ENCODE data around the gene ID1.
A peak's percentile ranks its signal among the peaks of the same experiment; 100 is the strongest.

The ID1 gene

GRCh38 chr20:31597481-31597855, 7.6 kb upstream of the ID1 start:
- ATAC-seq: no peak

GRCh38 chr20:31602431-31602778, 2.7 kb upstream of the ID1 start:
- TF ChIP-seq GLIS3 (CRISPR knock-in tag; IDR thresholded peaks at IDR 0.05): no peak
- TF ChIP-seq ESRRG (CRISPR knock-in tag; IDR thresholded peaks at IDR 0.05): no peak
- ATAC-seq: no peak

More at GRCh38 chr20:31597481-31597855, 7.6 kb upstream of the ID1 start:
- TF ChIP-seq CSRNP3 (CRISPR knock-in tag; IDR thresholded peaks at IDR 0.05) (no peak), TOX (CRISPR knock-in tag; IDR thresholded peaks at IDR 0.05; ENCODE audit: borderline replicate concordance) (no peak), TCF4 (CRISPR knock-in tag; IDR thresholded peaks at IDR 0.05; ENCODE audit: borderline replicate concordance) (no peak), ZFP30 (CRISPR knock-in tag; IDR thresholded peaks at IDR 0.05) (no peak), ARNTL (CRISPR knock-in tag; IDR thresholded peaks at IDR 0.05; ENCODE audit: borderline replicate concordance, low read depth) (no peak), PPARA (CRISPR knock-in tag; IDR thresholded peaks at IDR 0.05; ENCODE audit: borderline replicate concordance) (no peak), ISL1 (CRISPR knock-in tag; IDR thresholded peaks at IDR 0.05) (no peak), TSHZ2 (CRISPR knock-in tag; IDR thresholded peaks at IDR 0.05) (no peak), ZNF8 (CRISPR knock-in tag; IDR thresholded peaks at IDR 0.05) (no peak), ESRRG (CRISPR knock-in tag; IDR thresholded peaks at IDR 0.05) (no peak)

- ATAC-seq: no peak
- TF ChIP-seq PPARA (CRISPR knock-in tag; IDR thresholded peaks at IDR 0.05; ENCODE audit: borderline replicate concordance): no peak
- TF ChIP-seq TSHZ2 (CRISPR knock-in tag; IDR thresholded peaks at IDR 0.05): no peak
- no peak for TF ChIP-seq OSR1 (CRISPR knock-in tag; IDR thresholded peaks at IDR 0.05)
- TF ChIP-seq ZNF70 (CRISPR knock-in tag; IDR thresholded peaks at IDR 0.05): no peak
- no peak for TF ChIP-seq RARB (CRISPR knock-in tag; IDR thresholded peaks at IDR 0.05)
- TF ChIP-seq POU6F1 (CRISPR knock-in tag; IDR thresholded peaks at IDR 0.05; ENCODE audit: borderline replicate concordance, low read depth): no peak
- TF ChIP-seq ZFP3 (CRISPR knock-in tag; IDR thresholded peaks at IDR 0.05): 0 out of 2 replicates have a peak, but pooled peaks have one; percentile 48
- TF ChIP-seq TCF4 (CRISPR knock-in tag; IDR thresholded peaks at IDR 0.05; ENCODE audit: borderline replicate concordance): no peak
- TF ChIP-seq ZNF8 (CRISPR knock-in tag; IDR thresholded peaks at IDR 0.05): peak; percentile 92
- no peak for TF ChIP-seq SNAI2 (CRISPR knock-in tag; IDR thresholded peaks at IDR 0.05)
- no peak for TF ChIP-seq TOX (CRISPR knock-in tag; IDR thresholded peaks at IDR 0.05; ENCODE audit: borderline replicate concordance)
- TF ChIP-seq ZC3H10 (CRISPR knock-in tag; IDR thresholded peaks at IDR 0.05): no peak
- no peak for TF ChIP-seq ISL1 (CRISPR knock-in tag; IDR thresholded peaks at IDR 0.05)
- TF ChIP-seq ESRRG (CRISPR knock-in tag; IDR thresholded peaks at IDR 0.05): no peak
- no peak for TF ChIP-seq GLIS3 (CRISPR knock-in tag; IDR thresholded peaks at IDR 0.05)
- TF ChIP-seq CREB5 (CRISPR knock-in tag; IDR thresholded peaks at IDR 0.05; ENCODE audit: low read depth): no peak
- no peak for TF ChIP-seq ZNF565 (CRISPR knock-in tag; conservative IDR thresholded peaks at IDR 0.05; ENCODE audit: low read depth)
- TF ChIP-seq PATZ1 (CRISPR knock-in tag; IDR thresholded peaks at IDR 0.05; ENCODE audit: borderline replicate concordance): 0 out of 2 replicates have a peak, but pooled peaks have one; percentile 37
Observed at GRCh38 chr20:31602779-31603441, 2.2 kb upstream of the ID1 start.
